GM21737 (cell line): Measurements from ENCODE around the gene OMA1.
A peak's percentile ranks its signal among the peaks of the same experiment; 100 is the strongest.
"Not testable (repeated sequence)": the region's sequence is repeated elsewhere in the genome, so short reads cannot be mapped to it uniquely, and the experiment has no call there.

Experiments used
- ATAC-seq: cut with Tn5 transposase; IDR thresholded peaks from one replicate; pipeline ENCODE4 v1.9.1; 2021; ENCODE audit warnings: mild to moderate bottlenecking, moderate library complexity; ENCODE audit not compliant: unreplicated experiment

The OMA1 gene

GRCh38 chr1:58573705-58574591 is 27.4 kb upstream of the OMA1 start:
- peak; percentile 96 for ATAC-seq

DNA sequence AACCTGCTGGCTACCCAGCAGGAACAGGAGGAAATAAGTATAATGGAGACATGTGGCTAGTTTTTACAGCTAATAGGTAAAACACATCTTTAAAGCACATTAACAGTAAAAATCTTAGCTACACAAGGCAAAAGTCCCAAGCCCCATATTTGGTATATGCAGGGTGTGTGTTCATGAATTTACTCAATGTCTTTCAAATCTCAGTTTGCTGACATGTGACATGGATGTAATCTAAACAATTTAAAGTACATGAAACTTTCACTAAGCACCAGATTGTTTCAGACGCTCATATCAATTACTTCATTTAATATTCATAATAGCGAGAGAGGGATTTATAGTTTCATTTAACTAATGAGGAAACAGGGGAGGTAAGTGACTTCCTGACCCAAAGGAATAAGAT is 26.6 kb upstream of the OMA1 start:
- ATAC-seq: no peak

DNA sequence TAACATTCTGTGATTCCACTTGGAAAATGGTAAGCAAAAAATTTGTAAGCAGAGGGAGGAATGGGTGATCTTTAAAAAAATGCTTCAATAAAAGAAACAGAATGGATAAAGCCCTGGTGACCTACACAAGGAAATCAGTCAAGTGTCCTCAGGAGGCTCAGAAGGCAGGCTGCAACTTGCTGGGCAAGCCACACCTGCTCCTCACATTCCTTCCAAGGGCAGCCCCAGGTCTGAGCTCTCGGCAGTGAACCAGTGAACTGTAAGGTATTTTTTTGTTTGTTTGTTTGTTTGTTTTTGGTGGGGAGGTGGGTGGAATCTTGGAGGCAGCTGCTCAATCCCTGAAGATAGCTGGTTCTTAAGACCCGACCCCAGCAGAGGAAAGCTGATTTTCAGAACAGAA is 26.2 kb upstream of the OMA1 start:
- ATAC-seq: no peak

DNA sequence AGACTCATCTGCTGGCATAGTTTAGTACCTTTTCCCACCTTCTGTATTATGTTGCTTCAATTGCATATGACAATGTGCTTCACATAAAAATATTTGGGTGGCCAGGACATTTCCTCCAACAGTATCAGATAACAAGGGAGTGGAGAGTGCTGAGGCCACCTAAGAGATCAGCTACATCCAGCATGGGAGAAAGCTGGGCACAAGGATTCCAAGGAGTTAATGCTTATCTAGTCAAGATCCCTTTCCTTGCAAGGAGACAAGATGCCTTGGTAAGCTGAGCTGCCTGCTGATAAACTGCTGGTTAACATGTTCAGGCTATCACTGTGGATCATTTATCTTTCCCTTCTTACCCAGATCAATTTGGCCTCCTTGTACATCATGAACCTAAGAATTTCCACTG is 25.1 kb upstream of the OMA1 start:
- no peak for ATAC-seq

GRCh38 chr1:58570817-58571216 is 24.3 kb upstream of the OMA1 start:
- ATAC-seq: no peak

DNA sequence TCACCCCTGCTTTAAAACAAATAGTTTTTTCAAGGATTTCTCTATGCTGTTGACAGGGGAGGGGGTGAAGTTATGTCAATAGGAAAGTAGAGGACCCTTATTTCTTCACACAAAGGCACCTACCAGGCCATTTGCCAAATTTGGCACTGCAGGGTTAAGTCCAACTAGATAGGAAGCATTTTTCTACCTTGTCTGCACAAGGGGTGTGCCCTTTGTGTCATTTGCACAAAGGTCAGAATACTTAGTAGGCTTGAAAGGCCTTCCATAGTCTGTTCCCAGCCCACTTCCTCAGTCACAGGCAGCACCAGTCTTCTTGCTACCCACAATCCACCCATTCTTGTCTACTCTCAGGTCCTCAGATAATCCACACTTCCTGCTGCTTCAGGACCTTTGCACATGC is 23.6 kb upstream of the OMA1 start:
- no peak for ATAC-seq

GRCh38 chr1:58568911-58569310 is 22.4 kb upstream of the OMA1 start:
- ATAC-seq: no peak

DNA sequence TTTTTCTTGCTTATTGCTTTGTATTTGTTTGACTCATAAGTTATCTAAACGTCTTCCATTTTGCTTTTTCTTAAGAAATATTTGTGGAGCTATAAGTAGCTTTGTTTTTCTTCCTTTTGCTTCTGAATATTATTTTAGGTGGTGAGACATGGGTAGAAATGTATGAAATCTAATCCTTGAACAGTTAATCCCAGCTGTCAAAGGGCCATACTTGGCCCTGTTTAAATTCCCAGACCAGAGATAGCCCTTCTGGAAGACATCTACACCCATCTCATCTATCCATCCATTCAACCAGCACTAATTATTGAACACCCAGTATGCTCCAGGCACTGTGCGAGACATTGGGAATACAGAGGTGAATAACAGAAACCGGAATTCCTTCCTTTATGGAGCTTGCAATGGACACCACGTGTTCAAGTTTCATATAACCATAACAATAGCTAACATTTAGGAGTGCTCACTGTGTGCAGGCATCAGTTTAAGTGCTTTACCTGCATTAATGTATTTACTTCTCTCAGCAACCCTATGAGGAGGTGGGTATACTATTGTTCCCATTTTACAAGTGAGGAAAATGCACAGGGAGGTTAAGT is 21.8 kb upstream of the OMA1 start:
- ATAC-seq: no peak

DNA sequence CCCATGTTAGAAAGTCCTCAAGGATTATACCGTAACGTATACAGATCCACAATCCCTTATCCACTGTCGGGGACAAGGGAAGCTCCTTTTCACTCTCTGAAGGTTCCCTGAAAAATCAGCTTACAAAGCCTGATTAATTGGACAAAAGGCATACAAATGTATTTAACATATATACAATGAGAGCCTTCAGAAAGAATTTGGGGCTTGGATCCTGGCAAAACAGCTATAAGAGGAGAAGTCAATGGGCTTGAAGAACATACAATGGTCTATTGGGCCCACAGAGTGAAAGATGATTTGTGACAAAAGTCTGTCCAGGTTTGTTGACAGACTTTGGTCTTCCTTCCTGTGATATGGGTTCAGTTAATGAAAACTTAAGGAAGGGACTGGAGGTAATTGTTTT is 19.8 kb upstream of the OMA1 start:
- no peak for ATAC-seq

GRCh38 chr1:58563715-58564114 is 17.2 kb upstream of the OMA1 start:
- ATAC-seq: not testable (repeated sequence)

GRCh38 chr1:58561633-58562032 is 15.1 kb upstream of the OMA1 start:
- ATAC-seq: no peak

DNA sequence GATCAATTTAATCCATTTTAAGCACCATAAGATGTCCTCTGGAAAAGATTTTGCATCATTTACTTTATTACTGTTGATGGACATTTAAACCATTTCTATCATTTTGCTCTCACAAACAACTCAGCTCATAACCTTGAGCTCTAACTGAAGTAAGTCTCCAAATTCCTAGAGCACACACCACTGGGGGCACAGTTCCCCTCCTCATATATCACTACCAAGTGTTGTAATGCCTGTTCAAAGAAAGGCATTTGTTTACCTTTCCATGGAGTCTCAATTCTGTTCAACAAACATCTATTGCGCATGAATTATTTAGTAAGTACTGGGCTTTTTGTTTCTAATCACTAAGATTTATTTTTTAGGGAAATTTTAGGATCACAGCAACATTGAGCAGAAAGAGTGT is 8.9 kb upstream of the OMA1 start:
- no peak for ATAC-seq

DNA sequence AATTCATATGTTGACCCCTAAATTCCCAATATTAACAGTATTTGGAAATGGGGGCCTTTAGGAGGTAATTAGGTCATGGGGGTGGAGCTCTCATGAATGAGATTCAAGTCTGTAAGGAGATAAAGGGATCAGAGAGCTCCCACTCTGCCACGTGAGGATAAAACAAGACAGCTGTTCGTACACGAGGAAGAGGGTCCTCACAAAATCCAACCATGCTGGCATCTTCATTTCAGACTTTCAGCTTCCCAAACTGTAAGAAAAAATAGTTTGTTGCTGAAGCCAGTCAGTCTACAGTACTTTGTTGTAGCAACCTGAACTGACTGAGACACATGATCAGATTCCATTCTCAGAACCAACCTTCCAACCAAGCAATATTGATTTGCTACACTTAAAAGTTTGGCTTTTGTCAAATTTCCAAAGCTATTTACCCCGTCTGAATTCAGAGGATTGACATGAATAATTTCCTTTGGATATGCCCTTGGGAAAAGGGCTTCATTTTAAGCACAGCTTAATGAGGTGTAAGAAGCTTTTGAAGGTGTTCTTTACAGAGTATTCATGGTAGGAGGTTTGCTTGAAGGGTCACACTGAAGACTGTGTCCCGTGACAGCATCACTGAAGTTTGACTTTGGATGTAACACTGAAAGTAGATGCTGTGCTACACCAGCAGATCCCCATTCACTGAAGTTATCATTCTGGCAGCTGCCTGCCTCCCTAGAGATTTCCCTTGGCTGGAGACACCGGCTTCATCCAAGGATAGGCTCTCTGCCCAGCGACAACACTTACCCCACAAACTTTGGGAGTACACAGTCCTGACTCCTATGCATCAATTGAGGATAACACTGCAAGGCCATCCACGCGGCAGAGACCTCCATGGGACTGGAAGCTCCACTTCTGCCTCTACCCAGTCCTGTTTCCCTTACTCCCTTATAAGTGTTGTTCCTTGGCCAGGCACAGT is 4.9 kb upstream of the OMA1 start:
- ATAC-seq: no peak

DNA sequence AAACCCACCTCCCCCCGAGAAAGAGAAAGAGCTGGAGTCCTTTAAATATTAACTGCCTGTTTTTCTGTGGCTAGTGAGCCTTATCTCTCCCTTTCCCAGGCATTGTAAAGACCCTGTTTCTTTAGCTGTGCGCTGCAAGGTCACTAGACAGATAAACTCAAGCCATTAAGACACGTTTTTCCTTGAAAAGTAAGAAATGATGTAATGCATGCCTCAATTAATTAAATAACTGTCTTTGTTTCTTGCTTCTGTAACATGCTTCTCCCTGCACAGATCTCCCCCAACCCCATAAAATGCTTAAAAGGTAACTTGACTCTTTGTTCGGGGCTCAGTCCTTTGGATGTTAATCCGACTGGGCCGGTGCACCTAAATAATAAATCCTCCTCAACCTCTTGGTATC is 2.8 kb upstream of the OMA1 start:
- not testable (repeated sequence) for ATAC-seq

GRCh38 chr1:58548371-58548770 is 1.8 kb upstream of the OMA1 start:
- no peak for ATAC-seq

DNA sequence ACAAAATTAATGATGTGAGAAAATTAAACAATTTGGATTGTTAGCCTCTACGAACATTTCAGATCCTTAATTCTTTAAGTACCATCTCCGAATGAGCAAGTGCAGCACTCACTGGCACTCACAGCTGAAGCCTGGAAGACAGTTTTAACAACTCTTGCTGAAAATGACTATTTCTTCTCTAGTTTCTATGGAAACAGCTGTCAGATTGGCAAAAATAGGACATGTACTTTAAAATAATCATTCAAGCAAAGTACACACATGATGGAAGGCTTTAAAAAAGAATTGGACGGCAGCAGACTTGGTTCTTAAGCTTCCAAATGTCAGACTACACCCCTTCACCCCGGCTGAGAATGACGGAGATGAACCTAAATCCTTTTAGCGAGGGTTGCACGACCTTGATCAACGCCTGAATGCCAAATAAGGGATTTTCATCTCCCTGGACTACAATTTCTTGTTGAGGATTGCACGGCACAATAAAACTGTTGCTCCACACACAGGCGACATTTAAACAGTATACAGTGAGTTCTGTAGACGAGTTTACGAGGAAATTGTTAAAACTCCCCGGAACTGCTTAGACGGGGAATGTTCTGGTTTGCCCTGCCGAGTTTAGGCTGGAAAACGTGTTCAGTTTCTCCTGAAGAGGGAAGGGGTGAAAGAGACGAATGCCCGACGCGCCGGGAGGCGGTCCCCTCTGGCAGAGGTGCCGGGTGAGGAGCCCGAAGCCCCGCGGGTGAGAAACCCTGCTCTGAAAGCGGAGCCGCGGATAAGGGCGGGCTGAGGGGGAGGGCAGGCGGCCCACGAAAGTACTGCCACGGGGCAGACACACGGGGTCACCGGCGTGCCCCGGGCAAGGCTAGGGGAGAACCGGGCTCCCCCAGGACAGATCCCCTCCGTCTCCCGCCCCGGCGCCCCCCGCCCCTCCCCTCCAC is 671 bp downstream of the OMA1 start:
- ATAC-seq: peak; percentile 67

DNA sequence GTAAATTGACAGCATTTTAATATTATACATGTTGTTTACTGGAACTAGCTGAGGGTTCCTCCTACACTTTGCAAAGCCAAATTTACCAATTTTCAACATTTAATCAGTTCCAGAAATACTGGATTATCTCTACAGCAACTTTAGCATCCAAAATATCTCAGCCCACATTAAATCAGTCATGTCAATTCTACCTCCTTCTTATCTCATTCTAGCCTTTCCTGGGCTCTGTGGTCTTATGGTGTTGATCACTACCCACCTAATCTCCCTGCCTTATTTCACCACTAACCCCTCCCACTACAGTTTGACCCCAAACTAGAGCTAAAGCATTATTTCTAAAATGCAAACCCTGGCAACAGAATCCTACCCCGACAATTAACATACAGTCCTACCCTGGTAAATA is 3.3 kb downstream of the OMA1 start:
- no peak for ATAC-seq

DNA sequence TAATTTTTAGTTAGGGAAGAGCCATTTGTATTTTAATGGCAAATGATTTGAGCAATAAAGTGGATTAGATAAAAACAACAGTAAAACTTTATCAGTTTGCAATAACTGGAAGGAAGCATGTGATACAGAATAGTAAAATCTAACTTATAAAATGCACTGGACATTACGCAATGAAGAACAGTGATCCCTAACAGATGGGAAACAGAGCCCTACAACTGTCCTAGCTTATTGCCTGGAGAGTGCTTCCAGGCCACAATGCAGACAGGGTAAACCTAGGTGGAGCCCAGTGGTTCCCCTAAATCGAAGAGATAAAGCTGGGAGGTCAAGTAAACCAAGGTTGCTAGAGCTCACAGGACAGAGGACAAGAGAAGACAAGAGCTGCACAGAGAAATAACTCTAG is 7.0 kb downstream of the OMA1 start:
- no peak for ATAC-seq

DNA sequence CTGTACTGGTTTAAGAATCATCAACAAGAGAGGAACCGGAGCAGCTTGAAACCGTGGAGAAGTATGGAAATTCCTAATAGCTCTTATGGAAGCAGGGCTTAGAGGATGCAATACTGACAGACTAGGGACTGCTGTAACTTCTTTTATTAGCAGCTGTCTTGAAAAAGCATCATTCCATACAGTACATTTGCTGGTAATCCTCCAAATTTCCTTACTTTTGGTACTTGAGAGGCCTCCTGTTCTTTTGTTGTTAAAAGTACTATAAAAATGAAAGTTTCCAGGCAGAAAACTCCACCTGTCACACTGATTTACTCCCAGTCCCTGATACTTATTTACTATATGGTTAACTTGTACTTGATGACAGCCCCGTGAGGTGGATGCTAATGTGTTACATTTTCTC is 7.7 kb downstream of the OMA1 start:
- ATAC-seq: no peak

DNA sequence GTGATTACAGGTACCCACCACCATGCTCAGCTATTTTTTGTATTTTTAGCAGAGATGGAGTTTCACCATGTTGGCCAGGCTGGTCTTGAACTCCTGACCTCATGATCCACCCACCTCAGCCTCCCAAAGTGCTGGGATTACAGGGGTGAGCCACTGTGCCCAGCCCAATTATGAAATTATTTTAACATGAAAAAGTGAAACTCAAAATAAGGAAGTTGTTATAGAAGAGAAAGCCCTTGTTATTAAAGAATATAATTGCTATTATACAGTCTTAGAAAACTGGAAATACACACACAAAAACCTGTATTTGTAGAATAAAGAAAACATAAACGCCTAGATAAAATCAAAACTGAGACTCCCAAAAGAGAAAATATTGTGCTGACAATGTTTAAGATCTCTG is 14.7 kb downstream of the OMA1 start:
- ATAC-seq: not testable (repeated sequence)
